Measurements from ENCODE around the gene NDUFB8.

Gene NDUFB8

GRCh38 chr10:100535715-100536353, 6.2 kb upstream of the NDUFB8 start, which contains the start of gene HIF1AN:
HIF1AN (plus strand) TSS chr10:100535943; CDS start chr10:100535959, 16 bp downstream.
- peak; percentile 85 for DNase-seq

- DNase-seq = no peak
Measured at GRCh38 chr10:100535338-100535714, 5.7 kb upstream of the NDUFB8 start.

- DNase-seq = no peak
Measured at GRCh38 chr10:100534726-100535125, 5.1 kb upstream of the NDUFB8 start.

GRCh38 chr10:100531761-100532160, 2.1 kb upstream of the NDUFB8 start:
- no peak for DNase-seq

GRCh38 chr10:100528921-100529474, 673 bp downstream of the NDUFB8 start:
- DNase-seq = no peak

GRCh38 chr10:100528123-100528886, 1.4 kb downstream of the NDUFB8 start:
- no peak for DNase-seq

- DNase-seq = no peak
Measured at GRCh38 chr10:100524638-100525037, 5.0 kb downstream of the NDUFB8 start.

GRCh38 chr10:100524206-100524605, 5.5 kb downstream of the NDUFB8 start:
- DNase-seq = no peak

GRCh38 chr10:100522945-100523344, 6.7 kb downstream of the NDUFB8 start:
- no peak for DNase-seq

- DNase-seq = no peak
Measured at GRCh38 chr10:100522107-100522801, 7.4 kb downstream of the NDUFB8 start.

- no peak for DNase-seq
Measured at GRCh38 chr10:100520811-100521210, 8.9 kb downstream of the NDUFB8 start.

- DNase-seq = no peak
Measured at GRCh38 chr10:100519311-100520051, 10.2 kb downstream of the NDUFB8 start, which contains the start of gene SEC31B. SEC31B (minus strand) TSS chr10:100519861; CDS start chr10:100516952, 2,909 bp downstream.

- peak; percentile 36 for DNase-seq
Measured at GRCh38 chr10:100518761-100519241, 10.9 kb downstream of the NDUFB8 start.

- DNase-seq = no peak
Measured at GRCh38 chr10:100516847-100517246, 12.8 kb downstream of the NDUFB8 start.

GRCh38 chr10:100515612-100516011, 14.1 kb downstream of the NDUFB8 start:
- no peak for DNase-seq

- no peak for DNase-seq
Measured at GRCh38 chr10:100510533-100511308, 18.9 kb downstream of the NDUFB8 start.

- no peak for DNase-seq
Measured at GRCh38 chr10:100509241-100509840, 20.3 kb downstream of the NDUFB8 start.

GRCh38 chr10:100508691-100509150, 20.9 kb downstream of the NDUFB8 start:
- DNase-seq = peak; percentile 20

- DNase-seq = no peak
Measured at GRCh38 chr10:100508266-100508665, 21.4 kb downstream of the NDUFB8 start.

GRCh38 chr10:100507357-100507732, 22.3 kb downstream of the NDUFB8 start:
- DNase-seq = no peak

Data from NCI-H1105 treated with DMSO at 0.1 percent for 48 hours (cell line).